Measurements from ENCODE around the gene TEX19.

The TEX19 gene

DNA sequence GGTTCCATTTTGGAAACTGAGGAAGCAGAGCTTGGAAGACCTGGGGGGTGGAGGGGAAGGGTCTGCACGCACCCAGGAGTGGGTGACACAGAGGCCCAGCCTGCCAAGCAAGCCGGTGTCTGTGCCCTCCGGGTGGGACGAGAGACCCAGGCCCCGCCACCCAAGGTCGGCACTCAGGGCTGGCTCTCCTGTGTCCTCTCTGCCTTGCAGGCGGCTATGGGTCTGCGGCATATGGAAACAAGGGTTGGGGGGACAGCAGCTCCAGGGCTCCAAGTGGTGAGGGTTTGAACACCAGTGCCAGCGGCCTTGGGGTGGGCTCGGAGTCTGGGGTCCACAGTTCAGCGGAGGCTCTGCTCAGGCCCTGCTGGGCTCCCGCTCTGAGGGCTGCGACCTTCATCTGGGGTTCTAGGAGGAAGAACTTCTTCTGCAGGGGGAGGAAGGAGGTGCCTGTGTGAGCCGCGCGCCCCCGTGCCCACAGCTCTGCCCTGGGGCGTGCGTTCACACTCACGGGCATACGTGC is 37.0 kb upstream of the TEX19 start:
- DNase-seq, result no peak

DNA sequence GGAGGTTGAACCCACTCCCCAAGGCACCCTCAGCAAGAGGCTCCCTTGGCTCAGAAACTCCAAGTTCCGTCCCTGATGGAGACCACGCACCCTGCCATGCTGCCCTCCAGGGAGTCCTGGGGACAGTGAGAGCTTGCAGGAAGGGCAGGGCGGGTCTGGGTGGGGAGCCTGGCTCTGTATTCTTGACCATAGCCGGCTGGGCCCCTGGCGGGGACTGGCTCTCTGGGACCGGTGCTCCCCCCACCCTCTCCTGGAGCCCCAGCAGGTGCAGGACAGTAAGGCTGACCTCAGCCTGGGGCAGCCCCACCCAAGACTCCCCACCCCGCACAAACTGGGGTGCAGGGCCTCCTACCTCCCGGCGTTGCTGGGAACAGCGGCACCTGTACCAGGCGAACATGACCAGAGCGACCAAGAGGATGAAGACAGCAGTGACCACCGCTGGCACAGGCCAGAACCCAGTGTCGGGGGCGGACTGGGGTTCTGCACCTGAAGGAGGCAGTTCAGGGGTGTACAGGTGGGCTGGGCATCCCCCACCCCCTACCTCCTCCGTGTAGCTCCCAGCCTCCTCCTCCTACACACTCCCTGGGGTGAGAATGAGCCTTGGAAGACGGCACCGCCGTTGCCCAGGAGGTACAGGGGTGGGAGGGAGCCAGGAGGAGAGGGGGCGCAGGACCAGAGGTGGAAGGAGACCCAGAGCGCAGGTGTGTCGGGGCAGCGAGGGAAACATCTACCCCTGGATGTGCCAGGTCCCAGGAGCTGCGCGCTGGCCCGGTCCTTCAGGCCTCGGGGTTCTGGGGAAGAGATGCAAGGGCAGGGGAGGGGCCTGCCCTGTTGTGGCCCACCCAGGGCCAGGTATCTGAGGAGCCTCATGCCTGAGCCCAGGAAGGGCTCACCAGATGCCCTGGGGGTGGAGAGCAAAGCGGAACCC is 36.3 kb upstream of the TEX19 start:
- DNase-seq, result no peak

DNA sequence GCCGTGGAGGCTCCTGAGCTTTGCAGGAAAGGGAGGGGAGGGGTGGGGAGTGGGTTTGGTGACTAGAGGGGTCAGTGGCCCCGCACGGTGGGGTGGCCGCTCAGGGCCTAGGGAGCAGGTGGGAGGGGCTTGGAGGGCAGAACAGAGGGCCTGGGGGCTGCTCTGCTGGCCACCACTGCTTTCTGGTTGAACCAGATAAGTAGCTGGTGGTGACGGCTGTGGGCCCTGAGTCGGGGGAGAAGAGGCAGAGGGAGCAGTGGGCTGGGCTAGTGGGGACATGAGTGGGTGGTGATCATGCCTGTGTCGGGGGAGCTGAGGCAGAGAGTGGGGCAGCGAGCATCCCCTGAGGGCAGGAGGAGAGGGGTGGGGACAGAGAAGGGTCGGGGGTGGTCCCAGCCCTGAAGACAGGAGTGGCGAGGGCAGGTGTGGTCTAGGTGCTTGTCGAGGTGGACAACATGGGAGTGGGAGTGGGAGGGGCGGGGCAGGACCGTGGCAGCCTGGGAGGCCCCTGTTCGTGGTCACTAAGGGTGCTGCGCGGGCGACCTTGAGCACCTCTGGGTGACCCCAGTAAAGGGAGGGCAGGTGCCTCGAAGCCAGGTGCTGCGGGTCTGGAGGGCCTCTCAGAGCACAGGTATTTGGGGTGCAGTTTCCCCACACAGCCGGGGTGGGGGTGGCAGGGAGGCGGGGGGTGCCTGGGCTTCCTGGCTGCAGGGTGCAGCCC is 35.4 kb upstream of the TEX19 start:
- no peak for DNase-seq

DNA sequence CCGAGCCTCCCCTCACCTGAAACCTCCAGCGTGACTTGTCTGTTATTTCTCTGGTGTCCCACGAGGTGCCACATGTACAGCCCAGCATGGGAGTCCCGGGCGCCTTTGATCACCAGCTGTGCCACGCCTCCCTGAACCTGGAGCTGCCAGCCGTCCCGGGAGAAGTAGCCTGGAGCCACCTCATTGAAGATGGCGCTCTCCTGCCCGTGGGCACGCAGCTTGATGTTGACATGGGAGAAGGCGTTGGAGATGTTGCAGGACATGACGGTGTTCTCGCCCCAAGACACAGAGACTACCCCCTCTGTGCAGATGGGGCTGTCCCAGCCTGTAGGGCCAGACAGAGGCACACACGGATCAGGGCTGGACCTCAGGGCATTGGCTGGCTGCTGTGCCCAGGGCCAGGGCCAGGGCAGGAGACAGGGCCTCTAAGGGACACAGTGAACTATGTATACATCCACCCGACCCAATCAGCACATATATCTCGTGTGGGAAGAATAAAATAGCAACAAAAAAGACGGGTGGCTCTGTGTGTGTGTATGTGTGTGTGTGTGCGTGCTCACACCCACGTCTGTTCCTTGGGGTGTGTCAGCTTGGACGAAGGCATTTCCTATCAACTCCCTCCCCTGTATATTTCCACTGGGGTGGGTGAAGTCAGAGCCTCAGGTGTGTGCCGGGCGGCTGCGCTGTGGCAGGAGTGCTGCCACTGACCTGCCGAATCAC is 34.3 kb upstream of the TEX19 start:
- no peak for DNase-seq

DNA sequence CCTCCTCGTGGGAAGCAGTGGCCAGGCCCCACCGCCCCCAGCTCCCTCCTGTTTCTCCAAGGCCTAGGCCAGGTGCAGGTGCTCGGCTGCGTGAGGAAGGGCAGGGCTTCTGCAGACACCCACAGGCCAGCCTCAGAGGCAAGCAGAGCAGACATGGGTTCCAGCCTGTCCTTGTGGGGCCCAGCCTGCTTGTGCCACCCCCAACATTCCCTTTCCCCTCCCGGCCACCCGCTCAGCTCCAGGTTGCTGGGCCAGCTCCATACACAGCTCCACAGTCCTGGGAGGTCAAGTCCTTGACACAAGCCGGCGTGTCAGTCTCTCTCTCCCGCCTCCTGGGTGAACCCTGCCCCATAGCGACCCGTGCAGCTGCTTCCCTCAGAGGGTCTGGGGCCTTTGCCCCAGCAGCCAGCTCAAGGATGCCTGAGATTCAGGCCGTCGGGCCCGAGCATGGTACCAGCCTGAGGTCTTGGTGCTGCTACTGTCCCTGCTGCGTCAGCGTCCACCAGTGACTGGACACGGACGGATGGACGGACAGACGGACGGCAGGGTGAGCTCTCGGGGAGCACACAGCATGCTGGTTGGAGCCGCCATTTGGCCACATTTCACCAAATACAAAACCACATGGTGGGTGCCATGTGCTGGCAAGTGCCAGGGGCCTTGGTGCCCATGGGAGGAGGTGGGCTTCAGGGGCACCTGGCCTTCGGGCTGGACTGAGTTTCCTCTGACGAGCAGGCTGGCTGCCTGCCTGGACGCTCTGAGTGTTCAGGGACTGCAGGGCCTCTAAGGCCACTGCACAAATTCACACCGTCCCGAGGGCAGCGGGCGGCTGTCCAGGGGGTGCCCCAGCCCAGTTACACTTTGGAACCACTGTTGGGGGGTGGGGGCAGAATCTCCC is 33.5 kb upstream of the TEX19 start:
- DNase-seq, result no peak

DNA sequence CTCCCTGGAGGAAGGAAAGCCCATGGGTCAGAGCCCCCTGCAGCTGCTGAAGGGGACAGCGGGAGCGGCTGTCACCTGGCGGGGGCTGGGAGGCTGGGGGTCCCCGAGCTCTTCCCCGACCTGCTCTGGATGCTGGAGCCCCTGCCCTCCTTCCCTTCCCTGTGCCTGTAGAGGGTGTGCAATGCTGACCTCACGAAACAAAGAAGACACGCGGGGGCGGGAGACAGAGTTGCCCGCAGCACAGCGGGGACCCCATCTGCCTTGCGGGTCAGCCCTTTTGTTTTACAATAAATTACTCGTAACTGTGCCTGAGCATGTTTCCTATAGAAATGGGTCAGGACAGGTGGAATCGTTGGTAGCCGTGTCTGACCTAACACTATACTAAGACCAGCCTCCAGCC is 31.8 kb upstream of the TEX19 start:
- DNase-seq, result no peak

DNA sequence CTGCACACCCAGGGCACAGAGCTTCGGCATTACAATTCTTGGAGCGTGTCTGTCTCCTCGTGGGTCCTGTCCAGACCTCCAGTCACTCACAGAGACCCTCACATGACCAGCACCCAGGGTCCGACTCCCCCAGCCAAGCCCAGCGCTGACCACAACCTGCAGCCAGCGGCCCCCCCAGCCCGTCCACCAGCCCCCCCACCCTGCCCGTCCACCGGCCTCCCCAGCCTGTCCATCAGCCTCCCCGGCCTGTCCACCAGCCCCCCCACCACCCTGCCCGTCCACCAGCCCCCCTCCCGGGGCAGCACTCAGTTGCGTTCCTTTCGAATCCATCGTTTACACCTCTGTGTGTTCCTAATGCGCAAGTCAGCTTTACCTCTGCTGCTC is 31.3 kb upstream of the TEX19 start:
- no peak for DNase-seq

DNA sequence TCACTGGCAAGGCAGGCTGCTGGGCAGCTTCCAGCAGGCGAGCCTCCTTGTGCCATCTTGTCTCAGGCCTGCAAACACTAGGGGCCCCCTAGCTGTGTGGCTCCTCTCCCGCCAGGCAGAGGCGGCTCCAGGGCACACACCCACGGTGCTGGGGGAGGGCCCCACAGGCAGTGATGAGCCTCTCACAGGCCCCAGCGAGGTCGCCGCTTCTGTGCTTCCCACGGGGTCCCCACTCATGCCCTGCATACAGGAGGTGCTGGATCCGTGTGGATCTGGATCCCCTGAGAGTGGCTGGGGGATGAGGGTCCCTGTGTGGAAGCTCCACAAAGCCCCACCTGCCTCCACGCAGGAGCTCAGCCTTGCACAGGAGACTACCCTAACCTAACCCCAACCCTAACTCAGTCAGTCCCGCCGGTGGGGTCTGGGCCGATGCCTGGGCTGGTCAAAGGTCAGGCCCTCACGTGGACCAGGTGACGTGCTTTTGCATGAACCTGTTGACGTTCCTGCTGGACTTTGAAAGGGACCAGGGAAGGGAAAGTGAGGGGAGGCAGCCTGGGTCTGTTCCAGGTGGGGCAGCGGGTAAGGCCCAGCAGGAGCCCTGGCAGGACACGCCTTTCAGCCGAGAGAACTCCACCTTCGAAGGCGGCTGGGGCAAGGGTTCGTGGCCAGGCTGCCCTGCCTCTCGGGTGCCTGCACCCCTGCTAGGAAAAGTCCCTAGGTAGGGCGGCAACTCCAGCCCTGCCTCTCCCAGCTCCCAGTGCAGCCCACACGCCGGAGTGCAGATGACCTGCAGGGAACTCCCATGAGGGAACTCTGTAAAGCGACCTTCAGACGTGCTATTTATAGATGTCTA is 30.7 kb upstream of the TEX19 start:
- DNase-seq, result no peak

DNA sequence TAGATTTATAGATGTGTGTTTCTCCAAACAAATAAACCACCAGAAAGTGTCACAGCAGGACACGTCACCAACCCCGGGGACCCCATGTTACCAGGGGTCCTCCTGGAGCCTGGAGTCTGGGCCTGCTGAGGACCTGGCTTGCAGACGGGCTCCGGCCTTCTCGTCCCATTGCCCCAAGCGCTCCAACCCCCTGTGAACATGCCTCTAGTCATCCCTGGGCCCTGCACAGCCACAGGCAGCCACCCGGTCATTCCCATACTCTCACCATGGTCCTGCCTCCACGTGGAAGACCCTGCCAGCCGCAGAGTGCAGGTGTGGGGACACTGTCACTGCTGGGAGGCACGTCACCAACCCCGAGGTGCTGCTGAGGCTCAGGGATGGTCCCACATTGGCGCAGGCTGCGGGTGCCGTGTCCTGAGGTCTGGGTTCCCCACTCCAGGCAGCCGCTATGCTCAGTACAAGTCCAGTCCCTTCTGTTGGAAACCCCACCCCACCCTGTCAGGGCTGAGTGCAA is 30.0 kb upstream of the TEX19 start:
- DNase-seq, result no peak

DNA sequence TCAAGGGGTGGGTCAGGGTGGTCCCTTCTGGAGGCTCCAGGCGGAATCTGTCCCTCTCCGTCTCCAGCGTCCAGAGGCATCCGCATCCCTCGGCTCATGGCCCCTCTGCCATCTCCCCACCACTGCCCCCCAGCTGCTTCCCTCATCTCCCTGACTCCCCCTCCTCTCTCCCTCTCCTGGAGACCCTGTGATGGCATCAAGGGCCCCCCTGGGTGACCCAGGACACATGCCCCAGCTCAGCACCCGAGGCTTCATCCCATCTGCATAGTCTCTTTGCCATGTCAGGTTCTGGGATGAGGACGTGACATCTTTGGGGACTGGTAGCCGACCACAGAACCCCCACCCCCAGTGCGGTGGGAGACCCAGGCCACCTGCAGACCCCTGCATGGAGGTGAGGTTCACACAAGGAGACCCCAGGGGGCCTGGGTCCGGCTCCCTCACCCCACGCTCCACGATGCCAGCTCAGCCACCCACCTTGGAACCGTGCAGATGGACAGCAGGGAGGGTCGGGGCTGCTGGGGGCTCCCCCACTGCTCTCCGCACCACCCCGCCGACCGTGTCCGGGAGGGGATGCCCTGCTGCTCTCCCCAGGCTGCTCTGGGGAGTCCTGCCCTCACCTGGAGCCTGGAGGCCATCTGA is 29.2 kb upstream of the TEX19 start:
- DNase-seq, result no peak

DNA sequence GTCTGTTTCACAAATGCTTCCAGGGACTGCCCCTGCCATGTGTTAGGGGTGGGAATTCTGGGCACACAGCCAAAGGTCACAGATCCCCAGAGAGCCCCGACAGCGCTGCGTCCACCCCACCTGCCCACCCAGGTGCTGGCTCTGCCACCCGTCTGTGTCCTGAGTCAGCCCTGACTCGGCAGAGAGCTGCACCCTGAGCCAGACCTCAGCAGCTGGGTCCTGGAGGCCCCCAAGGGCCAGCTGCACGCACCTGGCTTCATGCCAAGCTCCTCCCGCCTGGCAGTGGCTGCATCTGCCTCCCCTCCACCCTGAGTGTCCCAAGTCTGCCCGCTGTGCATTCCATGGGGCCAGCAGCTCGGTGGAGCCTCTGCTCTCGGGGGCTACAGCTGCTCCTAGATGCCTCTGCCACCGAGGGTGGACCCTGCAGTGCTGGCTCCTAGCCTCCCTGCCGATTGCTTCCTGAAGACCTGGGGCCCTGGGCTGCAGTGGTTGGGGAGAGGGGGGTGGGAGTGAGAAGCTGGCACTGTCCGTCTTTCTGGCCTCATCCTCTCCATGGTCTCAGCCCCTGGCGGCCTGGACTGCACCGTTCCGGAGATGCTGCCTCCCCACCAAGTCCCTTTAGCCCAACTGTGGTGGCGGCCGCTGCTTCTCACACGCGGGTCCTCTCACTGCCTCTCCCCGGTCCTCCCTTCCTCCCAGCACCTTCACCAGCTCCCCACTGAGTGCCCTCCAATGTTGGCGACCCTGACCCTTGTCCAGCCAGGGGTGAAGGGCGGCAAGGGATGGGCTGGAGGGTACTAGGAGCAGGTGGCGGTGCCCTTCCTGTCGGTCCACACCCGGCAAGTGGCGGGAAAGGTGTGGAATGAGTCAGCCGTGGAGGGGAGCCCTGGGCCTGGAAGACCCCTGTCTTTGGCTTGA is 28.5 kb upstream of the TEX19 start:
- DNase-seq, result peak; percentile 39

DNA sequence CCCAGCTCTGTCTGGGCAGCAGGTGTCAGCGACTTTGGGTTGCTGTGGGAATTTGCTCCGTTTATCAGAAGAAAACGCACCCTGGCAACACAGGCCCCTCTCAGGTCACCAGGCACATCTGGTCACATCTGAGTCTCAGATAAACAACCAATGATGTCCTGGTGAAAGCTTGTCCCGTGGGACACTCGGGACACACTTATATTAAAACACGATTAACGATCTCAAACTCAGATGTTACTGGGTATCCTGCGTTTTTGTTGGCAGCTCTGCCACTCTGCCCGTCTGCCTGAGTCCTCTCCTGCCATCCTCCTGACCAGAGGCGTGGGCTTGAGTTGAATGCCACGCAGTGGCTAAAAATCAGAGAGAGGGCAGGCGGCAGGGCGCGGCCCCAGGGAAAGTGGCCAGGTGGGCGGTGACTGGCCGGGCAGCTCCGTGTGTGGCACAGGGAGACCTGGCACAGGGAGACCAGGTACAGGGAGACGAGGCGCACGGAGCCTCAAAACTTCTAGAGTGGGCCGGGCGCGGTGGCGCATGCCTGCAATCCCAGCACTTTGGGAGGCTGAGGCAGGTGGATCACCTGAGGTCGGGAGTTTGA is 27.6 kb upstream of the TEX19 start:
- DNase-seq, result no peak

DNA sequence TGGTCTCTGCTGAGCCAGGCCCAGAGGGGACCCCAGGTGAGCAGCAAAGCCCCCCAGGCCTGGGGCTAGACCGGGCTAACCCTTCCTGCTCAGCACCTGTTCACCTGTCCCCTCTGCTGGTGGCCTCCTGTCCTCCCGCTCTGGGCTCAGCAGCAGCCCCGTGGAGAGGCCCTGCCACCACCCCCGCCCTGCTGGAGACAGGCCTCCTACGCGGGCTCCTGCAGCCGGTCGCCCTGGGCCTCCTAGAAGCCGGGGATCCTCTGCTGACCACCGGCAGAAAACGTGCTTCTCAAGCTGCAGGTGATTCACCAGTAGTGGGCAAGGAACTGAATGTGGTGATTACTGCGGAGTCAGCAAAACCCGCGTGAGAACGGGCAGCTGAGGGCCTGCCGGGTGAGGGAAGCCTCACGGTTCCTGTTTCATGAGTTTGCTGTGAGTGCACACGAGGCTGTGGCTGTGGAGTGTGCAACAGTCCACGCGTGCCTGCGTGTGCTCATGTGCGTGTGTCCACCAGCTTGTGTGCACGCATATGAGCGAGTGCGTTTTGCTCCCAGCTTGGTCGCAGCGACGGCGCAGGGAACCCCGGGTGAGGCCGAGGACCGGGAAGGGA is 26.3 kb upstream of the TEX19 start:
- DNase-seq, result no peak

DNA sequence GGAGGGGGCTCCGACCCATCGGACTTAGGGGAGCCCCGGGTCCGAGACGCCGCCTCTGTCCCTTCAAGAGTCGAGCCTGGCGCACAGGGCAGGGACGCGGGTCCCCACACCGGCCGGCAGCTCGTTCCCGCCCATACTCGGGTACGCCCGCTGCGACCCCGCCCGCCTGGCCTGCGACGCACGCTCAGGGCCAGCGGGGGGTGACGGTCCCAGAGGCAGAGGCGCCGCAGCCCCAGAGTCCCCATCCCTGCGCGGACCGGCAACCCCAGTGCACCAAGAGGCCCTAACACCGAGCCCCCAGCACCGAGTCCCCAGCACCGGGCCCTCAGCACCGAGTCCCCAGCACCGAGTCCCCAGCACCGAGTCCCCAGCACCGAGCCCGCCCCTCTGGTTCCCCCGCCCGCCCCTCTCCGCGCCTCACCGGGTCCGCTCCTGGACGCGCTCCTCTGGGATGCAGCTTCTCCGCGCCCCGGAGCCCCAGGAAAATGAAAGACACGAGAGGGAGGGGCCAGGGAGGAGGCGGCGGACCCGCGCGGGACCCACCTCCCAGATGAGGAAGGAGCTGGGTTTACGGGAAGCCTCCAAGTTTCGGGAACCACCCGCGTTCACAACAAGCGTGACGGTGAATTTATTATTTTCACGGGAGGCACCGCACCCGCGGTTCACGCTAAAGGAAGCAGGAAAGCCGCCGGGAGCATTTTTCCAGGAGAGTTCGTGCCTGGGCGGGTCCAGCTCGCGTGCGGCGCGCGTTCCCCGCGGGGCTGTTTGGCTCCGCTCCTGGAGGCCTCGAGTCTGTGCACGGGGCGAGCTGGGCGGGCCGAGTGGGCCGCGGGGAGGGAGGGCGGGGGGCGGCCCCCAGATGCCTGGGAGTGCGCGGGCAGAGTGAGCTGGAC is 25.5 kb upstream of the TEX19 start, which contains the start of gene SECTM1:
SECTM1 (minus strand) TSS at position 488 of the 893 bp plus-strand sequence. CDS start 6,526 bp downstream, outside the sequence.
- DNase-seq, result peak; percentile 23

DNA sequence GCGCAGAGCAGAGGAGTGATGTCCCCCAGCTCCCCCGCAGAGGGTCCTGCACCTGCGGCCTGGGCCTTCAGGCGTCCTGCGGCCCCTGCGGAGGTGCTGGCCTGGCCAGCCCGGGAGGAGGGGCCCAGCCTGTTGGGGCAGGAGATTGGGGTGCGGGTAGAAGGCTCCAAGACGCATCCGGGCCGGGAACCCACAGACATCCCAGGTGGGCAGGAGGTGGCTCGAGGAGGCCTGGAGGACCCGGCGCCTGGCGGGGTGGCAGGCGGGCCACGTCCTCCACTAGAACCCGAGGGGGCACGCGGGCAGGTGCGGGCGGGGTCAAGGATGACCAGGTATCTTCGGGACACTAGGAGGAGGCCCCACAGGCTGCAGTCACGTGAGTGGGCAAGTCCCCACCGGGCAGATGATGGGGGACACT is 24.8 kb upstream of the TEX19 start:
- DNase-seq, result no peak

DNA sequence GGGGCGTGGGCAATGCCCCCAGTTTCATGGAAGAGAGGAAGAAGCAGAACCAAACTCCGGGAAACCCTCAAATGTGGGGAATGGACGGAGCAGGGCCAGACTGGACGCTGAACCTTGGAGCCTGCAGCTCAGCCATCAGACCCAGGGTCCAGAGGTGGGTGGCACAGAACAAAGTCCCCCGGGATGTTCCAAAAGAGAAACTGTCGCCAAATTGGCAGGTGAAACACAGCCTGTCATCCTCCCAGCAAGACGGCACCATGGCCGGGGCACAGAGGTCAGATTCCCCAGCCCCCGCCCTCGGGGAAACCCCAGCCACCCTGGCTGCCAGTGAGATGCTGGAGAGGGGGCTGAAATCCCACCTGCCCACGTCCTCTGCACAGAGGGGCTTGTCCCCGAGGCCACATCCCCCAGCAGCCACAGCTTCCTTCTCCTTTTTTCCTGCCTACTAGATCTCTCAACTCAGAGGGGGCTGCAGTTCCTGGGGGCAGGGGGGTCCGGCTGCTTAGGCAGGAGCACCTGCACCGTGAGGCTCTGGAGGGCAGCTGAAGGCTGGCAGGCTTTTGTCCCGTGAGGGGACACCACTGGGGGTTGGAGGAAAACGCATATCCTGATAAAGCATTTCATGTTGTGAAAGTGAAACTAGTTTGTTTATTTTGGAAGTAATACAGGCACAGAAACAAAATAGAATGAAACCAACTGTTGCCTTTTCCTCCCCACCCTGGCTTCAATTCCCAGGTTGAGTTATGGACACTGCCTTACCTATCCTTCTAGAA is 24.2 kb upstream of the TEX19 start:
- DNase-seq, result no peak

Data from fibroblast of skin of abdomen (primary cell).